ENCODE measurements around the gene TUT1.

TUT1 gene

GRCh38 chr11:62610403-62610802, 19.1 kb upstream of the TUT1 start:
- Histone ChIP-seq H3K4me1 (ENCODE audit: insufficient read depth, poor library complexity, severe bottlenecking) (peaks cover 4% of the 10 kb centered on the region), H3K4me3 (ENCODE audit: severe bottlenecking) (no peak overlapping the region), H3K36me3 (ENCODE audit: low read depth) (peaks cover 24% of the 10 kb centered on the region)

GRCh38 chr11:62608776-62609175, 17.5 kb upstream of the TUT1 start:
- no peak for TF ChIP-seq CTCF (IDR thresholded peaks at IDR 0.05; ENCODE audit: poor library complexity, severe bottlenecking)
- no peak for ATAC-seq (ENCODE audit: low read depth)
- Histone ChIP-seq H3K27ac (ENCODE audit: poor library complexity, severe bottlenecking) (no peak overlapping the region), H3K4me3 (ENCODE audit: severe bottlenecking) (no peak overlapping the region), H3K36me3 (ENCODE audit: low read depth) (peaks cover 28% of the 10 kb centered on the region), H3K27me3 (ENCODE audit: insufficient read depth, poor library complexity, severe bottlenecking) (no peaks in the 10 kb centered on the region), H3K9me3 (ENCODE audit: severe bottlenecking) (no peaks in the 10 kb centered on the region), H3K4me1 (ENCODE audit: insufficient read depth, poor library complexity, severe bottlenecking) (no peaks in the 10 kb centered on the region)
- no peak for DNase-seq (ENCODE audit: low spot score)

More at GRCh38 chr11:62610403-62610802, 19.1 kb upstream of the TUT1 start:
- TF ChIP-seq CTCF (IDR thresholded peaks at IDR 0.05; ENCODE audit: poor library complexity, severe bottlenecking): no peak
- Histone ChIP-seq H3K27me3 (ENCODE audit: insufficient read depth, poor library complexity, severe bottlenecking) (no peaks in the 10 kb centered on the region), H3K27ac (ENCODE audit: poor library complexity, severe bottlenecking) (no peak overlapping the region), H3K9me3 (ENCODE audit: severe bottlenecking) (no peaks in the 10 kb centered on the region)
- ATAC-seq (ENCODE audit: low read depth): no peak
- no peak for DNase-seq (ENCODE audit: low spot score)

GRCh38 chr11:62607714-62608113, 16.4 kb upstream of the TUT1 start:
- Histone ChIP-seq H3K4me3 (ENCODE audit: severe bottlenecking) (no peak overlapping the region), H3K4me1 (ENCODE audit: insufficient read depth, poor library complexity, severe bottlenecking) (no peaks in the 10 kb centered on the region), H3K36me3 (ENCODE audit: low read depth) (peaks cover 28% of the 10 kb centered on the region), H3K9me3 (ENCODE audit: severe bottlenecking) (no peaks in the 10 kb centered on the region), H3K27ac (ENCODE audit: poor library complexity, severe bottlenecking) (no peak overlapping the region), H3K27me3 (ENCODE audit: insufficient read depth, poor library complexity, severe bottlenecking) (no peaks in the 10 kb centered on the region)
- no peak for TF ChIP-seq CTCF (IDR thresholded peaks at IDR 0.05; ENCODE audit: poor library complexity, severe bottlenecking)
- no peak for DNase-seq (ENCODE audit: low spot score)
- no peak for ATAC-seq (ENCODE audit: low read depth)

GRCh38 chr11:62605902-62606301, 14.6 kb upstream of the TUT1 start:
- Histone ChIP-seq H3K9me3 (ENCODE audit: severe bottlenecking) (no peaks in the 10 kb centered on the region), H3K27ac (ENCODE audit: poor library complexity, severe bottlenecking) (no peak overlapping the region), H3K4me1 (ENCODE audit: insufficient read depth, poor library complexity, severe bottlenecking) (no peaks in the 10 kb centered on the region), H3K27me3 (ENCODE audit: insufficient read depth, poor library complexity, severe bottlenecking) (no peaks in the 10 kb centered on the region), H3K4me3 (ENCODE audit: severe bottlenecking) (no peak overlapping the region), H3K36me3 (ENCODE audit: low read depth) (peaks cover 27% of the 10 kb centered on the region)
- ATAC-seq (ENCODE audit: low read depth) (no peak), DNase-seq (ENCODE audit: low spot score) (no peak)
- no peak for TF ChIP-seq CTCF (IDR thresholded peaks at IDR 0.05; ENCODE audit: poor library complexity, severe bottlenecking)

GRCh38 chr11:62605467-62605866, 14.1 kb upstream of the TUT1 start:
- Histone ChIP-seq H3K27me3 (ENCODE audit: insufficient read depth, poor library complexity, severe bottlenecking) (no peaks in the 10 kb centered on the region), H3K4me1 (ENCODE audit: insufficient read depth, poor library complexity, severe bottlenecking) (no peaks in the 10 kb centered on the region), H3K36me3 (ENCODE audit: low read depth) (peaks cover 25% of the 10 kb centered on the region), H3K27ac (ENCODE audit: poor library complexity, severe bottlenecking) (no peak overlapping the region), H3K4me3 (ENCODE audit: severe bottlenecking) (no peak overlapping the region), H3K9me3 (ENCODE audit: severe bottlenecking) (no peaks in the 10 kb centered on the region)
- ATAC-seq (ENCODE audit: low read depth): no peak
- no peak for DNase-seq (ENCODE audit: low spot score)
- TF ChIP-seq CTCF (IDR thresholded peaks at IDR 0.05; ENCODE audit: poor library complexity, severe bottlenecking): no peak
